Right ventricle myocardium inferior (tissue), 1 donor: ENCODE data around the gene ERG. TPM values are rescaled to one million over a fixed set of nuclear protein-coding genes. Genes with fewer than 3 reads are reported as not detected.
A peak's percentile ranks its signal among the peaks of the same experiment; 100 is the strongest.

ENCODE experiments used
- ATAC-seq: fragments of 200-7000 bp; cut with Tn5 transposase; one replicate; pipeline ENCODE4 v1.9.1; 2020; ENCODE audit warnings: mild to moderate bottlenecking, moderate library complexity
- DNase-seq: peaks from one replicate; pipeline ENCODE4 v3.0.0; 2021; ENCODE audit errors: missing footprints
- intact Hi-C: fragments of 100-400 bp; cut with DNase I; formaldehyde crosslinking; loops from one replicate; pipeline ENCODE4 v1.11.0; 2022
- total RNA-seq: library from RNA; stranded (reverse); fragmentation: NEBNext Ultra II Directional; extraction: Animal tissue kit (Norgen Biotek cat#: 25700); gene quantifications from one replicate; pipeline ENCODE4 v1.2.1, GENCODE V29; 2021
- donor health status: DM: no; HTN: yes; CAD: no; lungs with severe emphysema.

The ERG gene
- total RNA-seq, 1 donor from 2014 or later, result 18.1 TPM

GRCh38 chr21:38355992-38356781 is 142.1 kb downstream of the ERG start:
- ATAC-seq (peak; percentile 70), DNase-seq (peak; percentile 92)
- intact Hi-C loops, result loop anchor here (1.0 to 10.0 kb wide), 3 partner anchors 197 to 681 kb away; no protein-coding TSS in a partner anchor

GRCh38 chr21:38355353-38355752 is 142.9 kb downstream of the ERG start:
- ATAC-seq (no peak), DNase-seq (no peak)
- intact Hi-C loops, result loop anchor here (10.0 kb wide), 2 partner anchors 651 to 681 kb away; no protein-coding TSS in a partner anchor

GRCh38 chr21:38354746-38355145 is 143.5 kb downstream of the ERG start:
- no peak for ATAC-seq
- no peak for DNase-seq
- intact Hi-C loops, result loop anchor here (10.0 kb wide), 2 partner anchors 650 to 680 kb away; no protein-coding TSS in a partner anchor

GRCh38 chr21:38354231-38354630 is 144.0 kb downstream of the ERG start:
- ATAC-seq (no peak), DNase-seq (no peak)
- intact Hi-C loops, result loop anchor here (10.0 kb wide), 2 partner anchors 649 to 679 kb away; no protein-coding TSS in a partner anchor

- ATAC-seq, result no peak
- DNase-seq, result peak; percentile 70
- intact Hi-C loops, result loop anchor here (1.0 to 10.0 kb wide), 4 partner anchors 133 to 678 kb away; no protein-coding TSS in a partner anchor
Measured at GRCh38 chr21:38352536-38353219, 145.6 kb downstream of the ERG start.

- DNase-seq (no peak), ATAC-seq (no peak)
- intact Hi-C loops, result loop anchor here (1.0 to 10.0 kb wide), 4 partner anchors 133 to 677 kb away; no protein-coding TSS in a partner anchor
Measured at GRCh38 chr21:38351961-38352521, 146.2 kb downstream of the ERG start.

- ATAC-seq, result no peak
- peak; percentile 72 for DNase-seq
Measured at GRCh38 chr21:38351176-38351959, 146.9 kb downstream of the ERG start.

GRCh38 chr21:38350684-38351083 is 147.6 kb downstream of the ERG start:
- DNase-seq (no peak), ATAC-seq (no peak)
- intact Hi-C loops, result loop anchor here (10.0 kb wide), 2 partner anchors 646 to 676 kb away; no protein-coding TSS in a partner anchor

More at GRCh38 chr21:38351176-38351959, 146.9 kb downstream of the ERG start:
- intact Hi-C loops, result loop anchor here (10.0 kb wide), 2 partner anchors 647 to 677 kb away; no protein-coding TSS in a partner anchor

GRCh38 chr21:38349977-38350376 is 148.3 kb downstream of the ERG start:
- DNase-seq, result no peak
- intact Hi-C loops, result loop anchor here (5.0 to 10.0 kb wide), 3 partner anchors 53 to 675 kb away; no protein-coding TSS in a partner anchor
- ATAC-seq, result no peak

- DNase-seq (no peak), ATAC-seq (no peak)
- intact Hi-C loops, result loop anchor here (5.0 kb wide), 1 partner anchor 52 kb away; no protein-coding TSS in a partner anchor
Measured at GRCh38 chr21:38349111-38349746, 149.0 kb downstream of the ERG start.

GRCh38 chr21:38346286-38346685 is 152.0 kb downstream of the ERG start:
- intact Hi-C loops, result loop anchor here (5.0 kb wide), 1 partner anchor 49 kb away; no protein-coding TSS in a partner anchor
- ATAC-seq (no peak), DNase-seq (no peak)

- DNase-seq, result no peak
- intact Hi-C loops, result no loop called here
- no peak for ATAC-seq
Measured at GRCh38 chr21:38343691-38344090, 154.6 kb downstream of the ERG start.

- DNase-seq (no peak), ATAC-seq (no peak)
Measured at GRCh38 chr21:38342739-38343138, 155.5 kb downstream of the ERG start.

GRCh38 chr21:38341546-38342012 is 156.7 kb downstream of the ERG start:
- no peak for DNase-seq
- ATAC-seq, result peak; percentile 42
- intact Hi-C loops, result no loop called here

More at GRCh38 chr21:38342739-38343138, 155.5 kb downstream of the ERG start:
- intact Hi-C loops, result no loop called here

GRCh38 chr21:38340131-38340530 is 158.1 kb downstream of the ERG start:
- ATAC-seq (no peak), DNase-seq (no peak)
- intact Hi-C loops, result no loop called here

GRCh38 chr21:38337793-38338192 is 160.5 kb downstream of the ERG start:
- ATAC-seq (no peak), DNase-seq (no peak)
- intact Hi-C loops, result no loop called here

- no peak for DNase-seq
Measured at GRCh38 chr21:38334866-38335265, 163.4 kb downstream of the ERG start.

More at GRCh38 chr21:38334866-38335265, 163.4 kb downstream of the ERG start:
- intact Hi-C loops, result no loop called here
- no peak for ATAC-seq
